ENCODE results near the gene TANC2. TPM values are rescaled to one million over a fixed set of nuclear protein-coding genes. Genes with fewer than 3 reads are reported as not detected.
A peak's percentile ranks its signal among the peaks of the same experiment; 100 is the strongest.

TANC2 gene
- total RNA-seq, 4 donors from 2014 or later = 7.5 to 21.3 (median 14.6) TPM

GRCh38 chr17:62966426-62967204, 580 bp downstream of the TANC2 start:
- peaks cover 14 to 30% (median 29%) of the 10 kb centered on the region in 4 donors for H3K4me1 ChIP-seq
- H3K27me3 ChIP-seq = no peaks in the 10 kb centered on the region
- DNase-seq (ENCODE audit: extremely low spot score) = no peak
- peak overlapping the region; percentile 80 to 98 (median 92) for H3K4me3 ChIP-seq
- H3K27ac ChIP-seq (replicated peaks in 1 of 4) = peak overlapping the region; percentile 85 to 92 (median 90)
- peaks cover 0 to 3% (median 0%) of the 10 kb centered on the region in 4 donors for H3K9me3 ChIP-seq
- no peak for TF ChIP-seq POLR2AphosphoS5 (IDR thresholded peaks at IDR 0.05)
- TF ChIP-seq EP300 (IDR thresholded peaks at IDR 0.05) = no peak
- no peak for TF ChIP-seq POLR2A (IDR thresholded peaks at IDR 0.05; ENCODE audit: low read depth)
- TF ChIP-seq CTCF (IDR thresholded peaks at IDR 0.05) = no peak
- under 1% methylated on average over 36 of the region's 80 CpGs for WGBS
- H3K36me3 ChIP-seq = no peaks in the 10 kb centered on the region
- intact Hi-C loops (cut with DNase I) = loop anchor here (10.0 kb wide), 2 partner anchors 152 to 438 kb away; no protein-coding TSS in a partner anchor

DNA sequence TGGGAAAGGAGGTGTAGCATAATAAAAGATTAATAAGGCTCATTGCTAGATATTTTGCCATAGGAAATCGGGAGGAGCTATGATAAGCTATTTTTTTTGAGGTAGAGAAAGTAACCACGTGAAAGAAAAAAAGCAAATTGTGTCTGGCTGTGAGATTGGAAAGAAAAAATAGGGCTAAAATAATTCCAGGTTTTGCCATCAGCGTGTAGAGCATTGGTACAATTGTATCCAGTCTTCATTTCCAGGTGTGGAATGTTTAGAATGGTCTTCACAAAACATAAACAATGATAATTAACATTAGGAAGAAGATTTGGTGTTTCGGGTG, 1.1 kb downstream of the TANC2 start:
- intact Hi-C loops (cut with DNase I) = loop anchor here (10.0 kb wide), 2 partner anchors 152 to 438 kb away; no protein-coding TSS in a partner anchor
- no peaks in the 10 kb centered on the region for H3K36me3 ChIP-seq
- no peaks in the 10 kb centered on the region for H3K27me3 ChIP-seq
- H3K4me1 ChIP-seq = peaks cover 14 to 30% (median 29%) of the 10 kb centered on the region in 4 donors
- H3K9me3 ChIP-seq = peaks cover 0 to 3% (median 0%) of the 10 kb centered on the region in 4 donors
- peak overlapping the region in 3 of 4 donors; percentile 85 to 92 (median 89) for H3K27ac ChIP-seq (replicated peaks in 1 of 4)
- no peak for DNase-seq (ENCODE audit: extremely low spot score)
- peak overlapping the region; percentile 80 to 98 (median 92) for H3K4me3 ChIP-seq
- no peak for TF ChIP-seq POLR2AphosphoS5 (IDR thresholded peaks at IDR 0.05)
- no peak for TF ChIP-seq POLR2A (IDR thresholded peaks at IDR 0.05; ENCODE audit: low read depth)
- TF ChIP-seq CTCF (IDR thresholded peaks at IDR 0.05) = no peak
- no peak for TF ChIP-seq EP300 (IDR thresholded peaks at IDR 0.05)
- WGBS = 13% methylated on average over 4 of the region's 4 CpGs

- Histone ChIP-seq H3K4me3 (no peak overlapping the region), H3K9me3 (peaks cover 0 to 3% (median 0%) of the 10 kb centered on the region in 4 donors), H3K27ac (replicated peaks in 1 of 4) (no peak overlapping the region), H3K36me3 (no peaks in the 10 kb centered on the region), H3K4me1 (peaks cover 14 to 30% (median 29%) of the 10 kb centered on the region in 4 donors), H3K27me3 (no peaks in the 10 kb centered on the region)
- no peak for TF ChIP-seq EP300 (IDR thresholded peaks at IDR 0.05)
- TF ChIP-seq POLR2A (IDR thresholded peaks at IDR 0.05; ENCODE audit: low read depth) = no peak
- peak; percentile 71 to 88 (median 73) for TF ChIP-seq CTCF (IDR thresholded peaks at IDR 0.05)
- WGBS = 15% methylated on average over 3 of the region's 3 CpGs
- intact Hi-C loops (cut with DNase I) = loop anchor here (2.0 to 10.0 kb wide), 3 partner anchors 154 to 436 kb away; no protein-coding TSS in a partner anchor
- DNase-seq (ENCODE audit: extremely low spot score) = no peak
Observed at GRCh38 chr17:62968445-62968923, 2.4 kb downstream of the TANC2 start.

DNA sequence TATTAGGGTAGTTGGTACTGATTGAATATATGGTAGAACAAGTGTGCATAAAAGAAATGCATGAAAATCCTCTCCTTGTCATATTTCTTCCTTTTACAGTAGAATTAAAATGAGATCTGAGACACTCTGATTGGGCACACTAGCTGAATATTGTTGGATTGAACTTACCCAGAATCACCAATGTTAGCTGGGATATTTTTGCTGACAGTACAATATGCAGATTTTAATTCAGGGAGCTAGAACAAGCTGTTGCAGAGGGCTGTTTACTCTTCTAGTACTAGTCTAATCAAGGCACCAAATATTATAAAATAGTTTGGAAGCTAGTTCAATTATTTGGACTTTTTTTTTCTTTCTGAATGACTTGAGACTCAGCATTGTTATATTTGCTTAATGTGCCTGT, 4.6 kb downstream of the TANC2 start:
- H3K27ac ChIP-seq (replicated peaks in 1 of 4) = no peak overlapping the region
- H3K27me3 ChIP-seq = no peaks in the 10 kb centered on the region
- H3K4me1 ChIP-seq = peaks cover 14 to 27% (median 25%) of the 10 kb centered on the region in 4 donors
- H3K36me3 ChIP-seq = no peaks in the 10 kb centered on the region
- H3K9me3 ChIP-seq = peaks cover 0 to 3% (median 0%) of the 10 kb centered on the region in 4 donors
- intact Hi-C loops (cut with DNase I) = no loop called here
- no peak overlapping the region for H3K4me3 ChIP-seq
- TF ChIP-seq EP300 (IDR thresholded peaks at IDR 0.05) (no peak), POLR2AphosphoS5 (IDR thresholded peaks at IDR 0.05) (no peak), POLR2A (IDR thresholded peaks at IDR 0.05; ENCODE audit: low read depth) (no peak), CTCF (IDR thresholded peaks at IDR 0.05) (no peak)
- DNase-seq (ENCODE audit: extremely low spot score) = no peak
